ENCODE data around the gene NEIL3. TPM values are rescaled to one million over a fixed set of nuclear protein-coding genes. Genes with fewer than 3 reads are reported as not detected.

The NEIL3 gene
- total and polyA plus RNA-seq, 2 of the 8 experiments (the other 6 are each of a cell fraction or from before 2014, with no cell fraction given): 5.5 to 11.0 TPM

GRCh38 chr4:177374966-177375365 lies 65.3 kb downstream of the NEIL3 start:
- ChIA-PET POLR2A (ENCODE audit: partially characterized antibody) (interaction anchor here (2.1 kb wide), 1 partner anchor 67 kb away, joined by 5 read pairs; the partner anchor contains the start of gene AGA), CTCF (ENCODE audit: partially characterized antibody) (interaction anchor here (0.6 to 2.3 kb wide), 7 partner anchors 10 to 1103 kb away, joined by 3 to 7 read pairs (median 3); no protein-coding TSS in a partner anchor)
- H2BK120ac ChIP-seq (replicated peaks; ENCODE audit: low read depth, low read length): no peak overlapping the region
- no peak overlapping the region for H3K27ac ChIP-seq (ENCODE audit: low read depth, low read length)
- 92% methylated on average over 5 of the region's 5 CpGs; no CpG with 5 or more reads in 1 of the 2 experiments for WGBS, 2 experiments (ENCODE audit: extremely low coverage in 1 of 2, insufficient coverage in 1 of 2, insufficient read length in 1 of 2, insufficient replicate concordance in 2 of 2, low coverage in 1 of 2, low lambda C conversion rate in 2 of 2, missing lambda C conversion rate in 1 of 2)
- peaks cover 0 to 2% (median 0%) of the 10 kb centered on the region in 4 experiments; a peak in 1 of 7 replicates for H3K4me1 ChIP-seq (replicated peaks in 1 of 4; ENCODE audit: control insufficient read depth in 3 of 4, insufficient read depth in 4 of 4, low read length in 3 of 4)
- H3K23ac ChIP-seq (ENCODE audit: insufficient read length): no peak overlapping the region
- H2AFZ ChIP-seq (ENCODE audit: low read length): 0 out of 2 replicates have a peak overlapping the region, but pooled peaks have one; percentile 27
- no peak overlapping the region for H3K9ac ChIP-seq (replicated peaks in 1 of 4; ENCODE audit: extremely low read depth in 1 of 4, low read depth in 3 of 4, low read length in 3 of 4)
- FAIRE-seq (no peak), DNase-seq (ENCODE audit: low read depth in 1 of 2, low spot score in 2 of 2) (no peak)
- no peak overlapping the region for H2BK15ac ChIP-seq (ENCODE audit: low read length)
- no peak overlapping the region for H3K56ac ChIP-seq (replicated peaks; ENCODE audit: insufficient read length, low read depth, low read length)
- no peak overlapping the region for H3K14ac ChIP-seq (ENCODE audit: insufficient read length)
- no peak overlapping the region for H2BK5ac ChIP-seq (ENCODE audit: low read depth, low read length)
- H3K79me2 ChIP-seq (ENCODE audit: control insufficient read depth in 1 of 2, insufficient read depth in 2 of 2, low read length in 2 of 2): no peaks in the 10 kb centered on the region
- H3K4me2 ChIP-seq (ENCODE audit: insufficient read depth in 1 of 2, low read depth in 2 of 2, low read length in 2 of 2): no peak overlapping the region
- H2AK5ac ChIP-seq (ENCODE audit: low read depth, low read length): no peak overlapping the region
- no peak overlapping the region for H3K4ac ChIP-seq (replicated peaks; ENCODE audit: insufficient read length, low read depth, low read length)
- H3K79me1 ChIP-seq (ENCODE audit: low read depth, low read length): no peaks in the 10 kb centered on the region
- H4K91ac ChIP-seq (replicated peaks; ENCODE audit: insufficient read length, low read length): no peak overlapping the region
- no peak overlapping the region for H2BK12ac ChIP-seq (ENCODE audit: low read depth, low read length)
- H3K9me3 ChIP-seq (ENCODE audit: insufficient read depth in 2 of 2, low read depth in 1 of 2, low read length in 1 of 2): no peaks in the 10 kb centered on the region
- no peak overlapping the region for H2BK20ac ChIP-seq (ENCODE audit: low read length)
- no peaks in the 10 kb centered on the region for H4K20me1 ChIP-seq (replicated peaks in 1 of 2; ENCODE audit: control insufficient read depth in 1 of 2, insufficient read depth in 2 of 2, low read length in 2 of 2)
- H3K4me3 ChIP-seq (ENCODE audit: extremely low read depth in 1 of 4, insufficient read depth in 2 of 4, low read depth in 3 of 4, low read length in 4 of 4): no peak overlapping the region
- H3K36me3 ChIP-seq (ENCODE audit: control insufficient read depth in 2 of 4, insufficient read depth in 4 of 4, low read length in 3 of 4): no peaks in the 10 kb centered on the region
- H4K8ac ChIP-seq (ENCODE audit: extremely low read depth, insufficient read depth, low read length): no peak overlapping the region
- no peak overlapping the region for H4K5ac ChIP-seq (ENCODE audit: insufficient read length, low read depth, low read length)
- TF ChIP-seq CBX8 (IDR thresholded peaks at IDR 0.05; ENCODE audit: borderline replicate concordance, low read depth, low read length): no peak
- no peak for TF ChIP-seq PHF8 (conservative IDR thresholded peaks at IDR 0.05; ENCODE audit: low read depth, low read length)
- no peak for TF ChIP-seq SIN3A (conservative IDR thresholded peaks at IDR 0.05 in 1 of 2, IDR thresholded peaks at IDR 0.05 in 1 of 2; ENCODE audit: low read depth in 1 of 2, low read length in 2 of 2)
- no peak for TF ChIP-seq KDM1A (IDR thresholded peaks at IDR 0.05; ENCODE audit: borderline replicate concordance, low read length)
- TF ChIP-seq JUND (IDR thresholded peaks at IDR 0.05; ENCODE audit: low read length): no peak
- no peak for TF ChIP-seq ATF2 (IDR thresholded peaks at IDR 0.05; ENCODE audit: low read length)
- no peak for TF ChIP-seq RAD21 (IDR thresholded peaks at IDR 0.05 in 1 of 2, conservative IDR thresholded peaks at IDR 0.05 in 1 of 2; ENCODE audit: low read depth in 2 of 2, low read length in 2 of 2)
- no peak for TF ChIP-seq MAX (IDR thresholded peaks at IDR 0.05)
- no peak for TF ChIP-seq TCF12 (IDR thresholded peaks at IDR 0.05; ENCODE audit: low read depth, low read length)
- TF ChIP-seq CREB1 (IDR thresholded peaks at IDR 0.05): no peak
- no peak for TF ChIP-seq POU5F1 (IDR thresholded peaks at IDR 0.05; ENCODE audit: low read depth, low read length)
- no peak for TF ChIP-seq SP4 (IDR thresholded peaks at IDR 0.05; ENCODE audit: low read length)
- no peaks in the 10 kb centered on the region for H3K23me2 ChIP-seq (ENCODE audit: low read depth, low read length)
- no peak overlapping the region for H3K18ac ChIP-seq (ENCODE audit: extremely low read depth, low read length)
- no peaks in the 10 kb centered on the region for H3K27me3 ChIP-seq (replicated peaks in 1 of 4; ENCODE audit: control insufficient read depth in 3 of 4, extremely low read depth in 1 of 4, insufficient read depth in 3 of 4, low read length in 3 of 4)

All from H1 (cell line).